Sigmoid colon (tissue), 7 donors: ENCODE measurements around the gene C14orf119. TPM values are rescaled to one million over a fixed set of nuclear protein-coding genes. Genes with fewer than 3 reads are reported as not detected.

Experiments
- DNase-seq: peaks from one replicate; pipeline ENCODE4 v3.0.0-alpha.2; 2019
- H3K27ac ChIP-seq, 4 donors: fragments of 200-600 bp; sonication (generic); one replicate each; pipeline ENCODE4 v1.5.1; 2016 to 2019; ENCODE audit warnings: mild to moderate bottlenecking in 1 of 4
- H3K27me3 ChIP-seq, 3 donors: fragments of 200-600 bp; sonication (generic); one replicate each; pipeline ENCODE4 v1.5.1; 2019; ENCODE audit warnings: mild to moderate bottlenecking in 1 of 3
- H3K36me3 ChIP-seq, 4 donors: fragments of 200-600 bp; sonication (generic); one replicate each; pipeline ENCODE4 v1.5.1; 2016 to 2019
- H3K4me1 ChIP-seq, 4 donors: fragments of 200-600 bp; sonication (generic); one replicate each; pipeline ENCODE4 v1.5.1; 2017 to 2019
- H3K4me3 ChIP-seq, 4 donors: fragments of 200-600 bp; sonication (generic); one replicate each; pipeline ENCODE4 v1.5.1; 2017 to 2019; ENCODE audit warnings: mild to moderate bottlenecking in 2 of 4, moderate library complexity in 1 of 4
- H3K9me3 ChIP-seq, 4 donors: fragments of 200-600 bp in 3 of 4; sonication (generic) in 3 of 4; one replicate each; pipeline versions ENCODE4 v1.5.1 to v1.6.1; 2013 to 2019
- CTCF ChIP-seq, 4 experiments: fragments of 450-650 bp in 3 of 4; fragments of 200-600 bp in 1 of 4; IDR thresholded peaks; one replicate each; pipeline ENCODE4 v1.5.1; 2016 to 2019; ENCODE audit warnings: antibody characterized with exemption in 4 of 4, mild to moderate bottlenecking in 3 of 4, moderate library complexity in 2 of 4
- EP300 ChIP-seq, 4 donors: sonication (generic); formaldehyde crosslinking; IDR thresholded peaks; one replicate each; pipeline ENCODE4 v1.6.1; 2017; ENCODE audit warnings: antibody characterized with exemption in 4 of 4
- POLR2A ChIP-seq, 2 donors: fragments of 450-650 bp; IDR thresholded peaks; one replicate each; pipeline ENCODE4 v1.6.1; 2016; ENCODE audit warnings: antibody characterized with exemption in 2 of 2, mild to moderate bottlenecking in 2 of 2, moderate library complexity in 2 of 2
- POLR2AphosphoS5 ChIP-seq, 4 donors: sonication (generic); formaldehyde crosslinking; IDR thresholded peaks; one replicate each; pipeline ENCODE4 v1.6.1; 2017; ENCODE audit warnings: antibody characterized with exemption in 4 of 4
- WGBS, 2 donors: extraction: QIAGEN DNeasy Blood & Tissue Kit; methylation state at CpG; one replicate each; pipeline ENCODE4 v1.1.7; 2013; 5-methylcytosine and 5-hydroxymethylcytosine counted together
- intact Hi-C: fragments of 100-400 bp; cut with DNase I; formaldehyde crosslinking; loops from one replicate; pipeline ENCODE4 v1.15.1; 2023
- polyA plus RNA-seq, 3 donors: library from polyadenylated mRNA; stranded (reverse); fragments of 200-250 nt; gene quantifications; one replicate each; pipeline ENCODE4 v1.2.3, GENCODE V29; 2013
- total RNA-seq, 4 donors: library from RNA; depleted of rRNA; stranded (reverse); fragments of >200 nt; gene quantifications; one replicate each; pipeline ENCODE4 v1.1.0, GENCODE V29; 2016
- donor health status: healthy with polysubstance abuse.
- donor health status: Bipolar disorder and iron deficiency.
- donor health status: healthy.

C14orf119 gene
- total and polyA plus RNA-seq, 7 donors, result 22.4 to 94.3 (median 38.9) TPM

- peaks cover 0 to 7% (median 2%) of the 10 kb centered on the region in 4 donors for H3K4me1 ChIP-seq
- no peak for DNase-seq
- TF ChIP-seq EP300 (IDR thresholded peaks at IDR 0.05) (no peak), POLR2AphosphoS5 (IDR thresholded peaks at IDR 0.05) (no peak), POLR2A (IDR thresholded peaks at IDR 0.05) (no peak), CTCF (IDR thresholded peaks at IDR 0.05) (no peak)
- H3K9me3 ChIP-seq, result no peaks in the 10 kb centered on the region
- H3K27ac ChIP-seq, result no peak overlapping the region
- intact Hi-C loops, result no loop called here
- no peak overlapping the region for H3K4me3 ChIP-seq
- no peaks in the 10 kb centered on the region for H3K27me3 ChIP-seq
- 87 to 88% methylated on average over 1 of the region's 1 CpG for WGBS, 2 donors
- H3K36me3 ChIP-seq, result peaks cover 17 to 100% (median 66%) of the 10 kb centered on the region in 4 donors
Measured at GRCh38 chr14:23086565-23086964, 8.7 kb upstream of the C14orf119 start.

GRCh38 chr14:23089498-23090253 lies 5.6 kb upstream of the C14orf119 start:
- TF ChIP-seq POLR2AphosphoS5 (IDR thresholded peaks at IDR 0.05), result no peak
- TF ChIP-seq CTCF (IDR thresholded peaks at IDR 0.05), result no peak
- no peak for TF ChIP-seq POLR2A (IDR thresholded peaks at IDR 0.05)
- no peak for TF ChIP-seq EP300 (IDR thresholded peaks at IDR 0.05)
- Histone ChIP-seq H3K36me3 (peaks cover 14 to 85% (median 49%) of the 10 kb centered on the region in 4 donors), H3K27me3 (no peaks in the 10 kb centered on the region), H3K9me3 (no peaks in the 10 kb centered on the region), H3K4me3 (no peak overlapping the region), H3K27ac (no peak overlapping the region), H3K4me1 (peaks cover 0 to 31% (median 23%) of the 10 kb centered on the region in 4 donors)
- 95 to 96% methylated on average over 12 of the region's 12 CpGs for WGBS, 2 donors
- intact Hi-C loops, result loop anchor here (10.0 kb wide), 2 partner anchors 215 to 465 kb away; partner anchors contain the start of genes BCL2L2, PPP1R3E, THTPA and ZFHX2
- DNase-seq, result no peak

- TF ChIP-seq EP300 (IDR thresholded peaks at IDR 0.05), result no peak
- no peak for TF ChIP-seq POLR2AphosphoS5 (IDR thresholded peaks at IDR 0.05)
- TF ChIP-seq POLR2A (IDR thresholded peaks at IDR 0.05), result no peak
- no peak for TF ChIP-seq CTCF (IDR thresholded peaks at IDR 0.05)
- no peaks in the 10 kb centered on the region for H3K27me3 ChIP-seq
- H3K27ac ChIP-seq, result no peak overlapping the region
- 91 to 92% methylated on average over 4 of the region's 4 CpGs for WGBS, 2 donors
- H3K9me3 ChIP-seq, result no peaks in the 10 kb centered on the region
- H3K4me1 ChIP-seq, result peaks cover 0 to 31% (median 23%) of the 10 kb centered on the region in 4 donors
- H3K4me3 ChIP-seq, result no peak overlapping the region
- no peak for DNase-seq
- H3K36me3 ChIP-seq, result peaks cover 14 to 79% (median 43%) of the 10 kb centered on the region in 4 donors
- intact Hi-C loops, result loop anchor here (10.0 kb wide), 2 partner anchors 215 to 465 kb away; partner anchors contain the start of genes BCL2L2, PPP1R3E, THTPA and ZFHX2
Measured at GRCh38 chr14:23090254-23090636, 5.1 kb upstream of the C14orf119 start.

- Histone ChIP-seq H3K27ac (no peak overlapping the region), H3K36me3 (peaks cover 14 to 66% (median 34%) of the 10 kb centered on the region in 4 donors), H3K4me3 (no peak overlapping the region), H3K27me3 (no peaks in the 10 kb centered on the region), H3K4me1 (peaks cover 0 to 37% (median 27%) of the 10 kb centered on the region in 4 donors), H3K9me3 (no peaks in the 10 kb centered on the region)
- TF ChIP-seq CTCF (IDR thresholded peaks at IDR 0.05), result no peak
- no peak for TF ChIP-seq POLR2AphosphoS5 (IDR thresholded peaks at IDR 0.05)
- no peak for TF ChIP-seq EP300 (IDR thresholded peaks at IDR 0.05)
- no peak for TF ChIP-seq POLR2A (IDR thresholded peaks at IDR 0.05)
- WGBS, 2 donors, result 85 to 89% methylated on average over 12 of the region's 12 CpGs
- no peak for DNase-seq
- intact Hi-C loops, result loop anchor here (10.0 kb wide), 2 partner anchors 213 to 463 kb away; partner anchors contain the start of genes BCL2L2, PPP1R3E, THTPA and ZFHX2
Measured at GRCh38 chr14:23091294-23092225, 3.7 kb upstream of the C14orf119 start.
